HCT116 (cell line): ENCODE measurements around the gene GOLGA3. TPM values are rescaled to one million over a fixed set of nuclear protein-coding genes. Genes with fewer than 3 reads are reported as not detected.
A peak's percentile ranks its signal among the peaks of the same experiment; 100 is the strongest.

Source experiments
- ATAC-seq: fragments of 200-7000 bp; cut with Tn5 transposase; 2 replicates; pipeline ENCODE4 v1.9.1; 2020; ENCODE audit warnings: mild to moderate bottlenecking, moderate library complexity
- BruUV-seq: library from RNA; stranded (reverse); fragments of 400-500 nt; replicated peaks from 2 replicates; lab custom pipeline; 2021; lab: Mats Ljungman, UMichigan
- CTCF ChIA-PET: fragments of 300-600 bp; sonication (Branson Sonifier 250); formaldehyde crosslinking; loops from one replicate; lab custom pipeline; 2021; ENCODE audit warnings: antibody characterized with exemption; lab: Charles Lee
- POLR2A ChIA-PET: fragments of 300-600, 350-600 bp; sonication (Branson Sonifier 250); formaldehyde crosslinking; loops from one replicate; lab custom pipeline; 2021; ENCODE audit warnings: antibody characterized with exemption; lab: Charles Lee
- RAD21 ChIA-PET, 2 experiments: fragments of 300-600 bp; sonication (Branson Sonifier 250); formaldehyde crosslinking; loops; one replicate each; lab custom pipeline; 2023; ENCODE audit warnings: low total read pairs in 2 of 2; ENCODE audit not compliant: uncharacterized antibody in 2 of 2, unreplicated experiment in 2 of 2, low non-redundant PET in 1 of 2; lab: Charles Lee
- DNase-seq: peaks from one replicate; pipeline ENCODE4 v3.0.0-alpha.2; 2010; ENCODE audit warnings: low read depth, low spot score
- H2AFZ ChIP-seq: fragments of 200-600 bp; shearing (Covaris generic), sonication (generic); 2 replicates; pipeline ENCODE4 v1.6.1; 2017; ENCODE audit warnings: low read depth, mixed run types, mixed read lengths, antibody characterized with exemption, low read length; ENCODE audit not compliant: poor library complexity, severe bottlenecking
- H3K27ac ChIP-seq: 2 replicates; pipeline ENCODE4 v1.5.1; 2012; ENCODE audit warnings: low read depth, low read length
- H3K27me3 ChIP-seq: fragments of 200-600 bp; sonication (generic); 2 replicates; pipeline ENCODE4 v1.6.1; 2016; ENCODE audit warnings: mixed run types, low read length, mixed read lengths; ENCODE audit not compliant: insufficient read depth
- H3K36me3 ChIP-seq, 2 experiments: fragments of 200-500 bp in 1 of 2; fragments of 200-600 bp in 1 of 2; sonication (Bioruptor generic) in 1 of 2; sonication (generic) in 1 of 2; 2 replicates each; pipeline versions ENCODE4 v1.5.1 to v1.6.1; 2014 to 2016; ENCODE audit warnings: low read length in 2 of 2, inconsistent platforms in 1 of 2, mixed read lengths in 1 of 2, mixed run types in 1 of 2; ENCODE audit not compliant: insufficient read depth in 2 of 2, control insufficient read depth in 1 of 2
- H3K4me1 ChIP-seq, 2 experiments: fragments of 200-600 bp in 1 of 2; sonication (generic) in 1 of 2; 2 replicates each; pipeline versions ENCODE4 v1.5.1 to v1.6.1; 2012 to 2017; ENCODE audit warnings: low read length in 2 of 2, inconsistent platforms in 1 of 2, mild to moderate bottlenecking in 1 of 2, mixed read lengths in 1 of 2, mixed run types in 1 of 2, moderate library complexity in 1 of 2; ENCODE audit not compliant: insufficient read depth in 2 of 2, control insufficient read depth in 1 of 2
- H3K4me2 ChIP-seq: fragments of 200-600 bp; sonication (generic); 2 replicates; pipeline ENCODE4 v1.6.1; 2017; ENCODE audit warnings: mixed run types, low read length, mixed read lengths
- H3K4me3 ChIP-seq, 2 experiments: fragments of 200-600 bp in 1 of 2; sonication (generic) in 1 of 2; replicated peaks in 1 of 2; 2 replicates each; pipeline ENCODE4 v1.5.1; 2011 to 2016; ENCODE audit warnings: low read length in 2 of 2, control low read depth in 1 of 2, low read depth in 1 of 2, mild to moderate bottlenecking in 1 of 2, mixed read lengths in 1 of 2, mixed run types in 1 of 2
- H3K79me2 ChIP-seq: fragments of 200-600 bp; sonication (generic); 2 replicates; pipeline ENCODE4 v1.6.1; 2017; ENCODE audit warnings: mild to moderate bottlenecking, mixed run types, low read length, moderate library complexity, mixed read lengths; ENCODE audit not compliant: insufficient read depth
- H3K9ac ChIP-seq: fragments of 200-600 bp; sonication (generic); 2 replicates; pipeline ENCODE4 v1.6.1; 2016; ENCODE audit warnings: low read length, mixed read lengths
- H3K9me2 ChIP-seq: fragments of 200-600 bp; sonication (generic), shearing (Covaris generic); 2 replicates; pipeline ENCODE4 v1.6.1; 2017; ENCODE audit warnings: mixed run types, mild to moderate bottlenecking, moderate library complexity; ENCODE audit not compliant: insufficient read depth
- H3K9me3 ChIP-seq, 2 experiments: fragments of 200-500 bp in 1 of 2; fragments of 200-600 bp in 1 of 2; sonication (Bioruptor generic) in 1 of 2; sonication (generic) in 1 of 2; 2 replicates each; pipeline ENCODE4 v1.6.1; 2014 to 2017; ENCODE audit warnings: low read length in 2 of 2, mixed read lengths in 2 of 2, inconsistent platforms in 1 of 2, low read depth in 1 of 2, mild to moderate bottlenecking in 1 of 2, mixed run types in 1 of 2, moderate library complexity in 1 of 2; ENCODE audit not compliant: control insufficient read depth in 1 of 2, insufficient read depth in 1 of 2
- H4K20me1 ChIP-seq: fragments of 200-600 bp; sonication (generic), shearing (Covaris generic); 2 replicates; pipeline ENCODE4 v1.6.1; 2017; ENCODE audit warnings: mixed run types, mild to moderate bottlenecking, moderate library complexity; ENCODE audit not compliant: insufficient read depth
- CBX3 ChIP-seq: IDR thresholded peaks from 2 replicates; pipeline ENCODE4 v1.6.1; 2012; ENCODE audit warnings: low read depth
- ELF1 ChIP-seq: IDR thresholded peaks from 2 replicates; pipeline ENCODE4 v1.6.1; 2012; ENCODE audit warnings: low read depth, borderline replicate concordance
- YY1 ChIP-seq: IDR thresholded peaks from 2 replicates; pipeline ENCODE4 v1.6.1; 2011; ENCODE audit warnings: low read length, low read depth, moderate library complexity, mild to moderate bottlenecking; ENCODE audit not compliant: insufficient replicate concordance; ENCODE audit errors: extremely low read depth
- intact Hi-C: fragments of 100-400 bp; cut with micrococcal nuclease; formaldehyde crosslinking; loops from 2 replicates; pipeline ENCODE4 v1.10.0; 2022
- total RNA-seq: library from RNA; stranded (reverse); gene quantifications from one replicate; pipeline ENCODE4 v1.2.1, GENCODE V29; 2021; ENCODE audit not compliant: unreplicated experiment
- TF ChIP-seq, protein P1 (sequence below): IDR thresholded peaks from 2 replicates; pipeline ENCODE4 v1.6.1; 2012
- TF ChIP-seq, protein P2 (sequence below), 3 experiments: fragments of 200-600 bp in 1 of 3; sonication (generic) in 1 of 3; IDR thresholded peaks in 2 of 3; conservative IDR thresholded peaks in 1 of 3; 2 replicates each; pipeline ENCODE4 v1.5.1; 2012 to 2017; ENCODE audit warnings: low read depth in 2 of 3, low read length in 2 of 3, antibody characterized with exemption in 1 of 3, borderline replicate concordance in 1 of 3, control low read depth in 1 of 3, mild to moderate bottlenecking in 1 of 3, mixed read lengths in 1 of 3, mixed run types in 1 of 3, moderate library complexity in 1 of 3; ENCODE audit not compliant: insufficient read depth in 1 of 3

The GOLGA3 gene
- total RNA-seq, 1 experiment from 2014 or later: 35.1 TPM

DNA sequence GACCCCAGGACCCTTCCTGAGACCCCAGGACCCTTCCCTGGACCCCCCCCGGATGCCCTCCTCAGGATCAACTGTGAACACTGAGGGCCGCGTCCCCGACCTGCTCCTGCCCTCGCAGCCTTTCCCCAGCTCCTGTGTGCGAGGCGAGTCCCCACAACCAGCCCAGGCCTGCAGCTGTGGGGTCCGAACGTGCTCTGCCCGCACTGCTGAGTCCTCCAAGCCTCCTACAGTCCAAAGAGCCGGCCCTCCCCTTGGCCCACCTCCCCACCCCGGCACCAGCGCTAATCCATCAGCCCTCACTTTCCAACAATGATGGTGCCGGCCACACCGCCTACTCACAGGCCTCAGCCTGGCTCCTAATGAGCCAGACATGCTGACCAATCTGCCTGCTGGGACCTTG, 40.8 kb downstream of the GOLGA3 start:
- CTCF ChIA-PET: no interaction called here
- H3K4me3 ChIP-seq: no peak overlapping the region

DNA sequence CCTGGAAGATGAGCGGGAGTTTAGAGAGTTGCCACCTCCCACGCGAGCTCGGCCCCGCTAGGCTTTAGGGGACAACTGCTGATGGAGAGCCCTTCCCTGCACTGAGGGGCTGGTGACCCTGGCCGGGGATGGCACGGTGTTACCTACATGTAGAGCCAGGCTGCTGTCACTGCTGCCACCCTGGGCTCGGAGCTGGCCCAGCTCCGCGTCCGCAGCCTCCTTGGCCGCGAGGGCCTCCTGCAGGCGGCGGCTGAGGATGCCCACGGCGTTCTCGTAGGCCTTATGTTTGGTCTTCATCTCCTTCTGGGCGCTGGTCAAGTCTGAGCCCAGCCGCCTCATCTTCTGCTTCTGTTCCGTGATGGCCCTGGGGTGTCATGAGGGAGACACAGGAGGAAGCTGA, 42.5 kb downstream of the GOLGA3 start:
- TF ChIP-seq, protein P1, sequence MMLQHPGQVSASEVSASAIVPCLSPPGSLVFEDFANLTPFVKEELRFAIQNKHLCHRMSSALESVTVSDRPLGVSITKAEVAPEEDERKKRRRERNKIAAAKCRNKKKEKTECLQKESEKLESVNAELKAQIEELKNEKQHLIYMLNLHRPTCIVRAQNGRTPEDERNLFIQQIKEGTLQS: no peak
- TF ChIP-seq ELF1 (no peak), YY1 (no peak)
- TF ChIP-seq, protein P2, sequence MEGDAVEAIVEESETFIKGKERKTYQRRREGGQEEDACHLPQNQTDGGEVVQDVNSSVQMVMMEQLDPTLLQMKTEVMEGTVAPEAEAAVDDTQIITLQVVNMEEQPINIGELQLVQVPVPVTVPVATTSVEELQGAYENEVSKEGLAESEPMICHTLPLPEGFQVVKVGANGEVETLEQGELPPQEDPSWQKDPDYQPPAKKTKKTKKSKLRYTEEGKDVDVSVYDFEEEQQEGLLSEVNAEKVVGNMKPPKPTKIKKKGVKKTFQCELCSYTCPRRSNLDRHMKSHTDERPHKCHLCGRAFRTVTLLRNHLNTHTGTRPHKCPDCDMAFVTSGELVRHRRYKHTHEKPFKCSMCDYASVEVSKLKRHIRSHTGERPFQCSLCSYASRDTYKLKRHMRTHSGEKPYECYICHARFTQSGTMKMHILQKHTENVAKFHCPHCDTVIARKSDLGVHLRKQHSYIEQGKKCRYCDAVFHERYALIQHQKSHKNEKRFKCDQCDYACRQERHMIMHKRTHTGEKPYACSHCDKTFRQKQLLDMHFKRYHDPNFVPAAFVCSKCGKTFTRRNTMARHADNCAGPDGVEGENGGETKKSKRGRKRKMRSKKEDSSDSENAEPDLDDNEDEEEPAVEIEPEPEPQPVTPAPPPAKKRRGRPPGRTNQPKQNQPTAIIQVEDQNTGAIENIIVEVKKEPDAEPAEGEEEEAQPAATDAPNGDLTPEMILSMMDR (IDR thresholded peaks at IDR 0.05 in 2 of 3, conservative IDR thresholded peaks at IDR 0.05 in 1 of 3; ENCODE audit: borderline replicate concordance in 1 of 3, insufficient read depth in 1 of 3, low read depth in 2 of 3, low read length in 2 of 3): no peak
- TF ChIP-seq, all 23 proteins: peak for 0
- H3K4me1 ChIP-seq: no peaks in the 10 kb centered on the region
- peaks cover 7 to 8% of the 10 kb centered on the region in 2 experiments; a peak in 3 of 4 replicates for H3K36me3 ChIP-seq
- RAD21 ChIA-PET: no interaction called here
- BruUV-seq: no TSS peak
- no peak overlapping the region for H2AFZ ChIP-seq
- ATAC-seq (no peak), DNase-seq (no peak)
- no peaks in the 10 kb centered on the region for H3K79me2 ChIP-seq
- intact Hi-C loops: no loop called here
- H3K9ac ChIP-seq: no peak overlapping the region
- no peak overlapping the region for H3K4me2 ChIP-seq
- POLR2A ChIA-PET: no interaction called here
- H3K27ac ChIP-seq: no peak overlapping the region
- no peaks in the 10 kb centered on the region for H3K9me2 ChIP-seq
- H3K4me3 ChIP-seq: no peak overlapping the region
- CTCF ChIA-PET: no interaction called here
- H3K27me3 ChIP-seq: no peaks in the 10 kb centered on the region
- H4K20me1 ChIP-seq: no peaks in the 10 kb centered on the region
- no peaks in the 10 kb centered on the region for H3K9me3 ChIP-seq

More for the DNA sequence above, 40.8 kb downstream of the GOLGA3 start:
- Histone ChIP-seq H3K9ac (no peak overlapping the region), H3K27me3 (no peaks in the 10 kb centered on the region), H2AFZ (no peak overlapping the region), H3K27ac (no peak overlapping the region), H3K36me3 (peaks cover 7 to 8% of the 10 kb centered on the region in 2 experiments; a peak in 3 of 4 replicates), H3K9me2 (no peaks in the 10 kb centered on the region), H3K79me2 (no peaks in the 10 kb centered on the region)
- BruUV-seq: no TSS peak
- peak; percentile 26; the same call in 1 of the 2 replicates for ATAC-seq
- intact Hi-C loops: no loop called here
- RAD21 ChIA-PET: no interaction called here
- TF ChIP-seq, protein P2 (IDR thresholded peaks at IDR 0.05 in 2 of 3, conservative IDR thresholded peaks at IDR 0.05 in 1 of 3; ENCODE audit: borderline replicate concordance in 1 of 3, insufficient read depth in 1 of 3, low read depth in 2 of 3, low read length in 2 of 3): no peak
- TF ChIP-seq, protein P1: no peak
- TF ChIP-seq YY1 (no peak), CBX3 (no peak)
- TF ChIP-seq, all 23 proteins: peak for 0
- Histone ChIP-seq H4K20me1 (no peaks in the 10 kb centered on the region), H3K4me2 (no peak overlapping the region), H3K9me3 (no peaks in the 10 kb centered on the region), H3K4me1 (no peaks in the 10 kb centered on the region)
- POLR2A ChIA-PET: no interaction called here
- no peak for DNase-seq
